ENCODE measurements around the gene CNNM4.

Gene CNNM4

GRCh38 chr2:96837575-96837974 is 76.9 kb downstream of the CNNM4 start:
- no peak for DNase-seq

GRCh38 chr2:96838345-96839292 is 77.9 kb downstream of the CNNM4 start:
- no peak for DNase-seq

GRCh38 chr2:96839293-96839874 is 78.7 kb downstream of the CNNM4 start:
- peak; percentile 55 for DNase-seq

- DNase-seq, result no peak
These were observed 79.5 kb downstream of the CNNM4 start for GRCh38 chr2:96839875-96840850.

DNA sequence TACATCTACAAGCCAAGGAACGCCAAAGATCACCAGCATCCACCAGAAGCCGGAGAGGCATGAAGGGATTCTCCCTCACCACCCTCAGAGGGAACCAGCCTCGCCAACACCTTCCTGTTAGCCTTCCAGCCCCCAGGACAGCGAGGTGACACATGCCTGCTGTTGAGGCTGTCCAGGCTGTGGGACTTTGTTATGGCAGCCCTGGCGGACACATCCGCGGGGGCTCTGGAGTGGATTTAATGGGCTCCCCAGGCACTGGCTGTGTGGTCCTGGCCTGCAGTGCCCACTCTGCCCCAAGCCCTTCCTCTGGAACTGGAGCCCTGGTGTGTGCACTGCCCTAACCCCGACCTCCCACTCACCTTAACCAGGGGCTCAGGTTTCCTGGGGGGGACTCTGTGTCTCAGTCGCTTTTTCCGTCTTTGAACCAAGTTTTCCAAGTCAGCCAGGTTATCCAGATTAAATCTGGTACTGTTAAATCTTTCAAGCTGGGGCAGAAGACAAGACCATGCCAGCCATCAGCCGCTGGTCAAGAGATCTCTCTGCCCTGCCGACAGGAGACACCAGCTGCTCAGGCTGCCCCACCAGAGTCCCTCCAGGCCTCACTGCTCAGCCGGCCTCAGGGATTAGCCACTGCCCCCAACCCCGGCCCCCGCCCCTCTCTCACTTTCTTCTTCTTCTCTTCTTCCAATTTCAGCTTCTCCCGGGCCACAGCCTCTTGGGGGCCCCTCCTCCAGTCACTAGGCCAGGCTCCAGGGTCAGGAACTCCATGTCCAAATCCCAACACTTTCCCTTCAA is 81.2 kb downstream of the CNNM4 start:
- DNase-seq, result no peak

DNA sequence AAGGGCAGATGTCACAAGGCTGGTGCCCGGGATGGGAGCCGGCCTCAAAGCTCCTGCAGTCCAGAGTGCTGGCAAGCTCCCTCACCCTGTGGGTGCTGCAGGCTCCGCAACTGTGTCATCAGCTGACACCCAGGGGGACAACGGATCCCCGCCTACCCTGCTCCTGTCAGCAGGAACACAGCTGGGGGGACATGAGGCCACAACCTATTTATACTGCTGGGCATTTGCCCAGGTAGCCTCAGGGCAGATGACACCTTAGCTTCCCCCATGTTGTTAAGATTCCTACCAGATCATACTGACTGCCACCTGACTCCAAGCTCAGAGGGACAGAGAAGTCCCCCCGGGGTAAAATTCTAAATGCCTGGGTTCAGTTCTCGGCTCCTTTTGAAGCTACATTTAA is 81.9 kb downstream of the CNNM4 start:
- DNase-seq, result no peak

GRCh38 chr2:96843538-96844268 is 83.0 kb downstream of the CNNM4 start, which contains the start of gene ANKRD23:
Gene ANKRD23 (minus strand): TSS chr2:96844021. CDS start chr2:96843992, 29 bp downstream.
- DNase-seq, result no peak

- DNase-seq, result no peak
These were observed 83.7 kb downstream of the CNNM4 start for GRCh38 chr2:96844405-96844808.

DNA sequence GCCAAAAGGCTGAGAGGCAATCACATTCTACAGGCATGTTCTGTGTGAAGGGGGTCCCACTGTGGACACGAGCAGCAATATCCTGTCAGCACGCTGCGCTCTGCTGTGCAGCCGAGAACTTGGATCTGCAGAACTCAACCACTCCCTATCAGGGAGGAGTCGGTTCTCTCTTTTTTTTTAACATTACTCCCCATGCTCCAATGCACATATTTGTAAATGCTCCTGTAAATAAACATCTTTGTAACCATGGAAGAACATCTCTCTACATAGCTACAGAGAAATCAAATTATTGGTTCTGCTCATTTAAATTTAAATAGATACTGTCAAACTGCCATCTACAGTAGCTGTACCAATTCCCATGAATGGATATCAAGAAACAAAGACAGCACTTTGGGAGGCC is 86.1 kb downstream of the CNNM4 start:
- DNase-seq, result no peak

DNA sequence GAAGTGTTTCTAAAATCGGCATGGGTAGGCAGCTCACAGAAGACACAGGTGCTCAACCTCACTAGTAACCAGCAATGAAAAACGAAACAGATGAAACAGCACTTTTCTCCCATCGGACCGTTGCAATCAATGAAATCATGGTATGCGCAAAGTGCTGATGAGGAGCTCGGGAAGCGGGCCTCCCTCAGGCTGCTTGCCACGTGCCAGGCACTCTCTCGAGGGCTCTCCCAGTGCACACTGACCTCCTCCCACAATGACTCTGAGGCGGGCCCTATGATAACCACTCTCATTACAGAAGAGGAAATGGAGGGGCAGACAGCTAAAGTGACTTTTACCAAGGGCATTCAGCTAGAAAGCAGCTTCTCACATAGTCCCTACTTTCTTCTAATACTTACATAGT is 86.9 kb downstream of the CNNM4 start:
- no peak for DNase-seq

- no peak for DNase-seq
These were observed 87.6 kb downstream of the CNNM4 start for GRCh38 chr2:96848264-96848663.

- no peak for DNase-seq
These were observed 92.0 kb downstream of the CNNM4 start for GRCh38 chr2:96852667-96853066.

GRCh38 chr2:96853321-96853720 is 92.6 kb downstream of the CNNM4 start:
- DNase-seq, result no peak

GRCh38 chr2:96856776-96857666 is 96.3 kb downstream of the CNNM4 start:
- DNase-seq, result no peak

DNA sequence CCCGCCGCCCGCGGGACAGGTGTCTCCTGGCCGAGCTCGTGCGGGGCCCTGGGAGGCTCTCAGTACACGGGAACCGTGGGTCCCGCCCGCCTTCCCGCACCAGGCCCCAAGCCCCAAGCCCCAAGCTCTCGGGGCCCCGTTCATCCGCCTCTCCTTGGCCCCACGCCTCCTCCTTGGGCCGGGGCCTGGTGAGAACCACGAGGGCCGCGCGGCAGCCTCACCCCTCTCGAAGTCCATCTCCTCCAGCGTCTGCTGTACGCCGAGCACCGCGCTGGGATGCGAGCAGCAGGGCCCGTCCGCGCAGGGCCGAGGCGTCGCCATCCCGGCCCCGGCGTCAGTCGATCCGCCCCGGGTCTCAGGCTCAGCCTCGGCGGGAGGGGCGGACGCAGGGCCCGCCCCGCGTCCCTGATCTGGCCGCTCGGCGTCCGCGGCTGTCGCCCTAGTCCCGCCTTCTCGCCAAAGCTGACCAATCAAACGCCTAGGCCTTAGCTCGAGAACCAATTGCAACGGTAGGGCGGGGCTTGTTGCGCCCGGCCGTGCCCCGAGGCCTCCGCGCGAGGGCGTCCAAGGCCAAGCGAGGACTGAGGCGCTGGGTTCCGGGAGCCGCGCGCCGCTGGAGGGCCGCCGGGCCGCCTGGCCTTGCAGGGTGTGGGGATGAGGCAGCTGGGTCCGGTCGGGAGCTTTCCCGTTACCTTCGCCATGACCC is 97.1 kb downstream of the CNNM4 start, which contains the start of gene ANKRD39:
Gene ANKRD39, minus strand, starts transcription at position 350 of the 706 bp plus-strand sequence. Its CDS starts 29 bp downstream, at position 321.
- DNase-seq, result peak; percentile 99

DNA sequence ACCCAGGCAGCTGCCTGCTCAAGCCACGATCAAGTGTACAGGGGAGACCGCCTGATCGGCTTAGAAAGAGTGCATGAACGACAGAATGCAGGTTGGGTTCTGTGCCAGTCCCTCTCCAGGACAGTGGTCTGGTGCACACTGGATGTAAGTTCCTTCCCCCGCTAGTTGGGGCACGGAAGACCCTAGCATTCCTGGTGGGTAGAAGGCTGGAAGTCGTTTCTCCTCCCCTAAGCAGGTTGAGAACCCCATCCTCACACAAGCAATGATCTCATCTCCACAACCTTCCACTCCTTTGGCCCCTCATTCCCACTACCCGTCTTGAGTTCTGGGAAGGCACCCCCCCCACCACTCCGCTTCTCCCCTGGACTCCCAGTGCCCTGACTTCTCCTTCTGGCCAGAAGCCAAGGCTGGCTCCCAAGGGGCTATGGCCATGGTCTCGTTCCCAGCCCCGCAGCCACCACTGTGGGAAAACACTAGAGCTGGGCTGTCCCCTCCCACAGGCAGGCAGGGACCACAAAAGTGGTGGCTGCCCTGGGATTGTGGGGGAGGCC is 98.5 kb downstream of the CNNM4 start:
- DNase-seq, result peak; percentile 62

GRCh38 chr2:96859681-96860064 is 99.0 kb downstream of the CNNM4 start:
- DNase-seq, result no peak

DNA sequence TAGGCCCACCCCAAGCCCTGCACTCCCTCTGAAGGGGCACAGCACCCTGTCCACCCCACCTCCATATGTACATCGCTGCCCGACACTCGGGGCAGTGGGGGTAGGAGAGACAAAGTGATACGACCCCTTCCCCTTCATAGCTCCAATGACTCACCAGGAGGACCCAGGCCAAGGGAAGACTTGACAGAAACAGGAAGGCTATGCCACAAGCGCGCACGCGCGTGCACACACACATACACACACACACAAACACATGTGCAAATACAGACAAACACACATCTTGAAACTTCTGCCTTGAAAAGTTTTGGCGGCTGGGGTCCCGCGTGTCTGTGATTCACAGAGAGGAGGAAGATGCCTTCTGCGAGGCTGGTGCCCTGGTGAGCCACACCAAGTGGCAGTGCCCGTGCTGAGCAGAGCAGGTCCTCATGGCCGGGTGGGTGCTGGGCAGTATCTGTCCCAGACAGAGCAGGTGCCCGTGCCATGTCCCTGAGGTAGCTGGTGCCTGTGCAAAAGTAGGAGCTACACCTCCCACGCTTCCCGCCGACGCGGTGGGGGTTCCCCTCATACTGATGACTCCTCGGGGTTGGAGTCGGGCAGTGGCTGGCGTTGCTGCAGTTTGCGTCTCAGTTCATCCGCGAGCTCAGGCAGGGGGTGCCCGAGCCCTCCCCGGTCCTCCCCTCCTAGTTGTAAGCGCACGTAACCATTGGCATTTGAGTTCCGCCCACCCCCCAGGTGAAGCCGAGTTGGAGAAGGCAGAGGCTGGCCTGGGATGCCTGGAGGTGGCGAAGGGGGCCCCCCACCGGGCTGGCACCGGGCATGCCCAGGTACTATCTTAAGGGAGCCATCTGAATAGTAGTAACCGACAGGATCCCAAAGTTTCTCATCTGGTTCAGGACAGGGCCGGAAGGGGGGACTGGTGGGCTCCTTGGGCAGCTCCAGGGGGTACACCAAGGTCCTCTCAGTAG is 99.6 kb downstream of the CNNM4 start:
- no peak for DNase-seq
